ENCODE results near the gene ACBD4. TPM values are rescaled to one million over a fixed set of nuclear protein-coding genes. Genes with fewer than 3 reads are reported as not detected.

ACBD4 gene, protein sequence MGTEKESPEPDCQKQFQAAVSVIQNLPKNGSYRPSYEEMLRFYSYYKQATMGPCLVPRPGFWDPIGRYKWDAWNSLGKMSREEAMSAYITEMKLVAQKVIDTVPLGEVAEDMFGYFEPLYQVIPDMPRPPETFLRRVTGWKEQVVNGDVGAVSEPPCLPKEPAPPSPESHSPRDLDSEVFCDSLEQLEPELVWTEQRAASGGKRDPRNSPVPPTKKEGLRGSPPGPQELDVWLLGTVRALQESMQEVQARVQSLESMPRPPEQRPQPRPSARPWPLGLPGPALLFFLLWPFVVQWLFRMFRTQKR
- total RNA-seq = 10 to 100 TPM in 1 of 2 experiments, 1 to 10 TPM in 1; 10.0 to 12.5 TPM

DNA sequence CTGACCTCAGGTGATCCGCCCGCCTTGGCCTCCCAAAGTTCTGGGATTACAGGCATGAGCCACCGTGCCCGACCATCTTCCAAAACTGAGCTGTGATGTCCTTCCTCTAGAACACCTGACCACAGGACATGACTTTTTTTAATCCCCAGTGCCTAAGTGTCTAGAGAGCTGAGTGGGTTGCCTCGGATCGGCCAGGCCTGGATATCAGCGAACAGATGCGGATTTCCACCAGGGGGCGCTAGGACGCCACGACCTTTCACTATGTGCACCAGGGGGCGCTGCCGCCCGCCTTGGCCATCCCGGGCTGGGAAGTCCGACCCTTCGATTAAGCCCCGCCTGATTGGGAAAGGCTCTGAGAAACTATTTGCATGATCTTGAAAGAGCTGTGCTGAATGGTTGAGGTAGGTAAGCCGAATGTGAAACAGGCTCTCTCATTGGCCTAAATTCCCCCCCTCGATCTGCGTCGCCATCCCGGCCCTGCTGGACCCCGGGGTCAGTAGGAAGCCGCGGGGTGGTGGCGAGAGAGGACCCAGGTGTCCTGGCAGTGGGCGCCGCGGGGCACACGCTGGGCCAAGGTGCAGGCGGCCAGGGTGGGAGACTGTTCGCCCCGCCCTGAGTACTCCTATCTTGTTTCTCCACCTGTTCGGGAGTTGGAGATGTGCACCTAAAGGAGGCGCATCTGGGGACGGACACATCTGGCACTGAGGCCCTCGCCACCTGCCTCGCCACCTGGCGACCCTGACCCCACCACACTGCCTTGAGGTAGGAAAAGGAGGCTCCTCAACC lies at the start of gene ACBD4:
ACBD4 (plus strand) TSS at position 496 of the 786 bp plus-strand sequence. CDS start 458 bp downstream, outside the sequence.
- Mint-ChIP-seq H3K9me3 (ENCODE audit: insufficient read depth) (no peaks in the 10 kb centered on the region), H3K27me3 (ENCODE audit: low read depth) (peaks cover 10% of the 10 kb centered on the region), H3K4me1 (ENCODE audit: low read depth) (peaks cover 22% of the 10 kb centered on the region), H3K36me3 (ENCODE audit: low read depth) (no peaks in the 10 kb centered on the region), H3K27ac (peak within 1 kb of the TSS; percentile 84), H3K4me3 (peak within 1 kb of the TSS; percentile 88)
- ChIA-PET CTCF (interaction anchor here (0.6 to 10.8 kb wide), 95 partner anchors 9 to 372 kb away, joined by 3 to 365 read pairs (median 6); partner anchors contain the start of genes DCAKD, EFTUD2, FMNL1 and GFAP), POLR2A (interaction anchor here (0.6 to 5.6 kb wide), 8 partner anchors 9 to 180 kb away, joined by 3 to 66 read pairs (median 4); partner anchors contain the start of genes HEXIM1, HEXIM2 and NMT1)
- peak; percentile 92 for ATAC-seq
- peak; percentile 98 for DNase-seq

DNA sequence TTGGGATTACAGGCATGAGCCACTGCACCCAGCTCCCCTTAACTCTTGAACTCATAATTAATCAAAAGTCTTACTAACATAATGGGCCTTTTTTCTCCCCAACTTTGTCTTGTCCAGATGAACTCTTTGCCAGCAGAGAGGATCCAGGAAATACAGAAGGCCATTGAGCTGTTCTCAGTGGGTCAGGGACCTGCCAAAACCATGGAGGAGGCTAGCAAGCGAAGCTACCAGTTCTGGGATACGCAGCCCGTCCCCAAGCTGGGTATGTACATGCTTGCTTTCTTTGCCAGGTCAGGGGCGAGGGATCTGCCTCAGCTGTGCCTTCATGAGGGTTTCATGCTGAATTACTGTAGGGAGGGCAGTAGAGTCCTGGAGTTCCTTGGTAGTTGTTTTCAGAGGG lies 49.1 kb upstream of the ACBD4 start:
- ATAC-seq (no peak), DNase-seq (no peak)
- ChIA-PET POLR2A (interaction anchor here (0.7 kb wide), 1 partner anchor 76 kb away, joined by 4 read pairs; no protein-coding TSS in a partner anchor), CTCF (no interaction called here)
- H3K27me3 Mint-ChIP-seq (ENCODE audit: low read depth) = no peaks in the 10 kb centered on the region
- no peak overlapping the region for H3K27ac Mint-ChIP-seq
- H3K36me3 Mint-ChIP-seq (ENCODE audit: low read depth) = peaks cover 49% of the 10 kb centered on the region
- H3K9me3 Mint-ChIP-seq (ENCODE audit: insufficient read depth) = no peaks in the 10 kb centered on the region
- H3K4me1 Mint-ChIP-seq (ENCODE audit: low read depth) = peaks cover 15% of the 10 kb centered on the region
- H3K4me3 Mint-ChIP-seq = no peak overlapping the region

DNA sequence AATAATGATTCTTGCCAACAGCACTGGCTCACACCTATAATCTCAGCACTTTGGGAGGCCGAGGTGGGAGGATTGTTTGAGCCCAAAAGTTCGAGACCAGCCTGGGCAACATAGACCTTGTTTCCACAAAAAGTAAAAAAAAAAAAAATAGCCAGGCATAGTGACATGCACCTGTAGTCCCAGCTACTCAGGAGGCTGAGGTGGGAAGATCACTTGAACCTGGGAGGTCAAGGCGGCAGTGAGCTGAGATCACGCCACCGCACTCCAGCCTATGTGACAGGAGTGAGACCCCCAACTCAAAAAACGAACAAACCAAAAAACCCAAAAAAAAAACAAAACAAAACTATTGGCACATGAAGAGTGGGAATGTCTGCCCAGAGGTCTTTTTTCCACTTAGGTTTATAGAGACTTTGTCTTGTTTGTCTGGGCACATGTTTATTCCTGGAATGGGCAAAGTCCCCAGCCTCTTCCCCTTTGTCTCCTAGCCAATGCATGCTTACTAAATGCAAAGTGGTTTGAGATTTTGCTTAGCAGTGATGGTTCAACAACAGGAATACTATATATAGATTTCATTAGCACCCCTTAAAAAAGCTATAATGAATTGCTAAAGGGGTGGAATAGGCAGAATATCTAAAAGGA lies 48.5 kb upstream of the ACBD4 start:
- H3K36me3 Mint-ChIP-seq (ENCODE audit: low read depth) = peaks cover 47% of the 10 kb centered on the region
- DNase-seq (no peak), ATAC-seq (no peak)
- H3K27me3 Mint-ChIP-seq (ENCODE audit: low read depth) = no peaks in the 10 kb centered on the region
- H3K27ac Mint-ChIP-seq = no peak overlapping the region
- ChIA-PET POLR2A (no interaction called here), CTCF (interaction anchor here (1.2 kb wide), 1 partner anchor 167 kb away, joined by 5 read pairs; no protein-coding TSS in a partner anchor)
- H3K9me3 Mint-ChIP-seq (ENCODE audit: insufficient read depth) = no peaks in the 10 kb centered on the region
- peaks cover 15% of the 10 kb centered on the region for H3K4me1 Mint-ChIP-seq (ENCODE audit: low read depth)
- H3K4me3 Mint-ChIP-seq = no peak overlapping the region

DNA sequence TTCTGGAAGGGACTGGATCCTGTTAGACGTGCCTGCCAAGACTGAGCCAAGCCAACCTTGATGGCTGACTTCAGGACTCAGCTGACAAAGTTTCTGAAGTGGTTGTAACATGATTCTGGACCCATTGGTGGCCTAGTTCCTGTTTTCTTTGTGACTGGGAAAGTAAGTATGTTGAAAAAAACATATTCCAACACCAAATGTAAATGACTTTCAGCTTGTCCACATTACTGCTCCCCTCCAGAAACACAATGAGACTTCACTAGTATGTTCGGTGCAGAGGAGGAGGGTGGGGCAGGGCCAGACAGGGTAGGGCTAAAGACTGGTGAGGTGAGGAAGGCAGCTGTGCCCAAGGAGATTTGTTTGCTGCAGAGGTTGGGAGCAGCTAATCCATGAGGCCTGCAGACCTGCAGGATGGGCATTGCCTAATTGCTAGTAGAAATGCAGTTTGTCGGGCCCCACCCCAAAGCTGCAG lies 47.9 kb upstream of the ACBD4 start:
- POLR2A ChIA-PET = no interaction called here
- no peak for DNase-seq
- Mint-ChIP-seq H3K27ac (peak overlapping the region; percentile 75), H3K36me3 (ENCODE audit: low read depth) (peaks cover 48% of the 10 kb centered on the region), H3K4me1 (ENCODE audit: low read depth) (peaks cover 15% of the 10 kb centered on the region), H3K4me3 (no peak overlapping the region), H3K9me3 (ENCODE audit: insufficient read depth) (no peaks in the 10 kb centered on the region), H3K27me3 (ENCODE audit: low read depth) (no peaks in the 10 kb centered on the region)
- CTCF ChIA-PET = interaction anchor here (1.2 to 3.4 kb wide), 3 partner anchors 12 to 167 kb away, joined by 3 to 22 read pairs (median 5); partner anchors contain the start of gene ACBD4
- ATAC-seq = no peak

DNA sequence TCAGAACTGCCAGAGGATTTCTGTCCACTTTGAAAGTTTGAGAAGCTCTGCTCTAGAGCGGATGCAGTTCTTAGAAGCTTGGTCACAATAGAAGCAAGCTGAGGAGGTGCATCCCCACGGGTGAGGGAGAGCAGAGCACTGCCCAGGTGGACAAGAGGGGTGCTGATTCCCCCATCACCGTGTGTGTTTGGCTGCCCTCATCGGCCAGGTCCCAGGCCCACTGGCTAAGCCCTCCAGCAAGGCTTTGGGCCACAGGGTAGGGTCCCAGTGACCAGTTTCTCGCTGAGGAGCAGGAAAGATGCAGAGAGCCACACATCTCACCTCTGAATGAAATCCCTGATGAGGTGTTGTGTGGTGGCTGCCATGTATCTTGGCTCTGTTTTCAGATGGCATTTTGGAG lies 47.5 kb upstream of the ACBD4 start:
- POLR2A ChIA-PET = no interaction called here
- Mint-ChIP-seq H3K27me3 (ENCODE audit: low read depth) (no peaks in the 10 kb centered on the region), H3K27ac (peak overlapping the region; percentile 75), H3K4me3 (no peak overlapping the region), H3K9me3 (ENCODE audit: insufficient read depth) (no peaks in the 10 kb centered on the region), H3K36me3 (ENCODE audit: low read depth) (peaks cover 51% of the 10 kb centered on the region), H3K4me1 (ENCODE audit: low read depth) (peaks cover 15% of the 10 kb centered on the region)
- CTCF ChIA-PET = interaction anchor here (1.2 to 3.4 kb wide), 3 partner anchors 12 to 168 kb away, joined by 3 to 22 read pairs (median 5); partner anchors contain the start of gene ACBD4
- DNase-seq (no peak), ATAC-seq (no peak)

DNA sequence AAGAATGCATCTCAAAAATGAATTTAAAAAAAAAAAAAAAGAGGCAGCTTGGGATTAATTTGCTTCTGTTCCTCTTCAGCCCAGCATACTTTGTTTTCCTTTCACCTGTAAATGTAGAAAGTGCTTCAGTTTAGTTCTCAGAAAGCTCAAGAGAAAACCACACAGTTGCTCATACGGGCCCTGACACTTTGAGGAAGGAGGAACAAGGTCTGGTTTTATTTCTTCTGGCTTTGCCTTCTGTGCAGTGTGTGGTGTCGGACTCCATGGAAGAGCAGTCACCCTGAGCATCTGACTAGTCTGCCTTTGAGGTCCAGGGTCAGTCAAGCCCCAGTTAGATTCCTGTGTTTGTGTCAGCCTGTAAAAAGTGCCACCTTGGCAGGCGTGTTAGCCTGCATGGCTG lies 46.7 kb upstream of the ACBD4 start:
- H3K4me1 Mint-ChIP-seq (ENCODE audit: low read depth) = peaks cover 15% of the 10 kb centered on the region
- ATAC-seq (peak; percentile 42), DNase-seq (no peak)
- H3K27me3 Mint-ChIP-seq (ENCODE audit: low read depth) = no peaks in the 10 kb centered on the region
- H3K27ac Mint-ChIP-seq = peak overlapping the region; percentile 79
- H3K4me3 Mint-ChIP-seq = no peak overlapping the region
- peaks cover 56% of the 10 kb centered on the region for H3K36me3 Mint-ChIP-seq (ENCODE audit: low read depth)
- ChIA-PET CTCF (interaction anchor here (1.4 to 3.4 kb wide), 2 partner anchors 11 to 47 kb away, joined by 3 to 22 read pairs; partner anchors contain the start of gene ACBD4), POLR2A (interaction anchor here (0.7 kb wide), 1 partner anchor 28 kb away, joined by 4 read pairs; the partner anchor contains the start of gene NMT1)
- no peaks in the 10 kb centered on the region for H3K9me3 Mint-ChIP-seq (ENCODE audit: insufficient read depth)

DNA sequence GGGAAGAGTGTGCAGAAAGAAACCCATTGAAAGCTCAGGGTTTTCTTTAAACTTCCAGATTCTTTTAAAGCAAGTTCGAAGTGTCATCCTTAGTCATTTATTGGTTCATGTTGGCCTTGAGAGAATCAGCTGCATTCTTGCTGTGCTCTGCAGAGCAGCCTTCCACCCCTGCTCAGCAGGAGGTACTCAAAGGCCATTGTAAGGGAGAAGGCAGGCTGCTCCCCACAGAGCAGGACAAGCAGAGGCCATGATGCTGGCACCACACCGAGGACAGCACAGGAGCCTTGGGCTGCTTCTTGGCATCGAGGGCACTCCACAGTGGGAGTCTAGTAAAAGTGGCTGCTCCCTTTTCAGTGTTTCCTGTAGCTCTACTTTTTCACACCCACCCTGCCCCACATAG lies 44.8 kb upstream of the ACBD4 start:
- H3K27me3 Mint-ChIP-seq (ENCODE audit: low read depth) = no peaks in the 10 kb centered on the region
- no peak overlapping the region for H3K4me3 Mint-ChIP-seq
- POLR2A ChIA-PET = no interaction called here
- CTCF ChIA-PET = interaction anchor here (1.0 to 3.4 kb wide), 3 partner anchors 9 to 68 kb away, joined by 3 to 22 read pairs (median 4); partner anchors contain the start of gene ACBD4
- DNase-seq = no peak
- H3K36me3 Mint-ChIP-seq (ENCODE audit: low read depth) = peaks cover 64% of the 10 kb centered on the region
- peaks cover 15% of the 10 kb centered on the region for H3K4me1 Mint-ChIP-seq (ENCODE audit: low read depth)
- peak overlapping the region; percentile 9 for H3K27ac Mint-ChIP-seq
- no peak for ATAC-seq
- H3K9me3 Mint-ChIP-seq (ENCODE audit: insufficient read depth) = no peaks in the 10 kb centered on the region

DNA sequence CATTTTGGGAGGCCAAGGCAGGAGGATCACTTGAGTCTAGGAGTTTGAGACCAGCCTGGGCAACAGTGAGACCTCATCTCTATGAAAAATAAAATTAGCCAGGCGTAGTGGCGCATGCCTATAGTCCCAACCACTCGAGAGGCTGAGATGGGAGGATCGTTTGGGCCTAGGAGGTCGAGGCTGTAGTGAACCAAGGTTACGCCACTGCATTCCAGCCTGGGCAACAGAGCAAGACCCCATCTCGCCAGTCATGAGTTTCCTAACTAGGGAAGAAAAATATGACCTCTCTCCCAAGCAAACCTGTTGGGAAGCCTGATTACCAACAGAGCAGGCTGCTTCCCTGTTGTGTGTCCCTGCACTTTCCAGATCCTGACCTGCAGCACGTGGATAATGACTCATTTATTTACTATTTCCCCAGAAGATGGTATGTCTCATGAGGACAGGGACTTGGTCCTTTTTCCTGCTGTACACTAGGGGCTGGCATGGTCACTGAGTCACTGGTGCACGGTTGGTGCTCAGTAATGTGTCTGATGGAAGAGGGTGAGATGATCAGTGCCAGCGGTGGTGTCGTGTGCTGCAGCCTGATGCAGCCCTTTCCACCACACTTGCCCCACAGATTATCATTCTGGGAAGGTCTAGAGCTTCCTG lies 43.6 kb upstream of the ACBD4 start:
- Mint-ChIP-seq H3K4me3 (no peak overlapping the region), H3K9me3 (ENCODE audit: insufficient read depth) (no peaks in the 10 kb centered on the region), H3K4me1 (ENCODE audit: low read depth) (peaks cover 15% of the 10 kb centered on the region), H3K27me3 (ENCODE audit: low read depth) (no peaks in the 10 kb centered on the region), H3K36me3 (ENCODE audit: low read depth) (peaks cover 65% of the 10 kb centered on the region), H3K27ac (peak overlapping the region; percentile 24)
- CTCF ChIA-PET = no interaction called here
- POLR2A ChIA-PET = interaction anchor here (0.6 kb wide), 1 partner anchor 140 kb away, joined by 3 read pairs; no protein-coding TSS in a partner anchor
- DNase-seq (no peak), ATAC-seq (no peak)

DNA sequence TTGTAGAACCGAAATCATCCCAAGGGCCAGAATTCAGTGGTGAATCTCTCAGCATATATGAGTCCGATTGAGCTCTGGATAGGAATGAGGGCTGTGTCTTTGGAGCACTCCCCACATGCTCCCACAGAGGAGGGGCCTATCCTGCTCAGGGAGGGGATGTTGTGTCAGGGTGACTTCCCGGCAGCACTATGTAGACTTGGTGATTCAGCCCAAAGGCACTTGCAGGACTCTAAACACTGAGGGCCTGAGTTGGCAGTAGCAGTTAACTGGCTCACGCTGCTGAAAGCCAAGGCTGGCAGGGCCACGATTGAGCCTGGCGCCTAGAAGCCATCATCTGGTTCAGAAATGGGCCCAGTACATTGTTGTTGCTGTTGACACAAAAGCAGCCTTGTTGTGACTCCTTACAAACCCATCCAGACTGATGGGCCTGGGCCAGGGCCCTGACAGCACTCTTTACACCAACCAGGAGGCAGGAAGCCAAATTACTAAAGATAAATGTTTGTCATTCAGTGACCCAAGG lies 42.5 kb upstream of the ACBD4 start:
- ChIA-PET CTCF (no interaction called here), POLR2A (no interaction called here)
- H3K27ac Mint-ChIP-seq = no peak overlapping the region
- peaks cover 63% of the 10 kb centered on the region for H3K36me3 Mint-ChIP-seq (ENCODE audit: low read depth)
- no peak for DNase-seq
- no peaks in the 10 kb centered on the region for H3K27me3 Mint-ChIP-seq (ENCODE audit: low read depth)
- no peak for ATAC-seq
- H3K4me3 Mint-ChIP-seq = no peak overlapping the region
- H3K9me3 Mint-ChIP-seq (ENCODE audit: insufficient read depth) = no peaks in the 10 kb centered on the region
- H3K4me1 Mint-ChIP-seq (ENCODE audit: low read depth) = peaks cover 9% of the 10 kb centered on the region

DNA sequence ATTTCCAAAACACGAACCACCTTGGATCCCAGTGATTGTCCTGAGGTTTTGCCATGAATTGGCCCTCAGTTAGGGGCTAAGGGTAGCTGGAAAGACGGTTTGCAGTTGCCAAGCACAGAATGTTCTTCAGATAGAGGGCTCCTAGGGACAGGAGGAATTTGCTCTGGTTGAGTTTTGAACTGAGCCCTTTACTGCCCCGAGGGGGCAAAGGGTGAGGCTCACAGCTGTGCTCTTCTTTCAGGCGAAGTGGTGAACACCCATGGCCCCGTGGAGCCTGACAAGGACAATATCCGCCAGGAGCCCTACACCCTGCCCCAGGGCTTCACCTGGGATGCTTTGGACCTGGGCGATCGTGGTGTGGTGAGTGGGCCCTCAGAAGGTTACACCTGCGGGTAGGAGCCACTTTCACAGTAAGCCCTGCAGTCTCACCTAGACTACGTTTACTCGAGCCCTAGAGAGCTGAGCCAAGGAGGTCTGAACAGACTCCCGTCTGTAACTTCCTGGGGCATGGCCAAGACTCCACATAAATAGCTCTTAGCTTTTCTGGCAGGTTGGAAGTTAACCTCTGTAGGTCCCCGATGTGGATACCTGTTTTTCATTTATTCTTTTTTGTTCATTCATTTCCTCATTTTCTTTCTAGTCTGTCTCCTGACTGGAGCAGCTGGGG lies 41.9 kb upstream of the ACBD4 start:
- CTCF ChIA-PET = interaction anchor here (0.7 to 1.0 kb wide), 2 partner anchors 9 to 38 kb away, joined by 3 read pairs; partner anchors contain the start of gene PLCD3
- Mint-ChIP-seq H3K4me1 (ENCODE audit: low read depth) (peaks cover 4% of the 10 kb centered on the region), H3K27me3 (ENCODE audit: low read depth) (no peaks in the 10 kb centered on the region), H3K36me3 (ENCODE audit: low read depth) (peaks cover 65% of the 10 kb centered on the region), H3K4me3 (no peak overlapping the region), H3K9me3 (ENCODE audit: insufficient read depth) (no peaks in the 10 kb centered on the region), H3K27ac (no peak overlapping the region)
- DNase-seq (no peak), ATAC-seq (no peak)
- POLR2A ChIA-PET = no interaction called here
